ENCODE results near the gene SLC22A17.

SLC22A17 gene

GRCh38 chr14:23382276-23382675 is 29.6 kb upstream of the SLC22A17 start:
- FAIRE-seq (no peak), DNase-seq (ENCODE audit: low spot score) (no peak)

GRCh38 chr14:23381871-23382270 is 29.2 kb upstream of the SLC22A17 start:
- FAIRE-seq (no peak), DNase-seq (ENCODE audit: low spot score) (no peak)

GRCh38 chr14:23380976-23381375 is 28.3 kb upstream of the SLC22A17 start:
- no peak for FAIRE-seq
- DNase-seq (ENCODE audit: low spot score) = no peak

- no peak for FAIRE-seq
Measured at GRCh38 chr14:23380197-23380914, 27.7 kb upstream of the SLC22A17 start.

GRCh38 chr14:23379366-23380196 is 26.9 kb upstream of the SLC22A17 start:
- FAIRE-seq (no peak), DNase-seq (ENCODE audit: low spot score) (no peak)

More at GRCh38 chr14:23380197-23380914, 27.7 kb upstream of the SLC22A17 start:
- DNase-seq (ENCODE audit: low spot score) = no peak

- DNase-seq (ENCODE audit: low spot score) (no peak), FAIRE-seq (no peak)
Measured at GRCh38 chr14:23378612-23379220, 26.0 kb upstream of the SLC22A17 start.

- no peak for DNase-seq (ENCODE audit: low spot score)
Measured at GRCh38 chr14:23377573-23378563, 25.2 kb upstream of the SLC22A17 start.

GRCh38 chr14:23377198-23377550 is 24.5 kb upstream of the SLC22A17 start:
- FAIRE-seq (no peak), DNase-seq (ENCODE audit: low spot score) (no peak)

More at GRCh38 chr14:23377573-23378563, 25.2 kb upstream of the SLC22A17 start:
- FAIRE-seq = no peak

GRCh38 chr14:23376482-23377197 is 24.0 kb upstream of the SLC22A17 start, which contains the start of gene CMTM5:
Gene CMTM5, plus strand, starts transcription at chr14:23377046. Its CDS starts 206 bp downstream, at chr14:23377252.
- DNase-seq (ENCODE audit: low spot score) (no peak), FAIRE-seq (no peak)

GRCh38 chr14:23375527-23376251 is 23.0 kb upstream of the SLC22A17 start:
- FAIRE-seq = no peak
- no peak for DNase-seq (ENCODE audit: low spot score)

- DNase-seq (ENCODE audit: low spot score) = no peak
- FAIRE-seq = no peak
Measured at GRCh38 chr14:23373041-23373440, 20.4 kb upstream of the SLC22A17 start.

- FAIRE-seq (no peak), DNase-seq (ENCODE audit: low spot score) (no peak)
Measured at GRCh38 chr14:23372509-23372908, 19.8 kb upstream of the SLC22A17 start, which contains the start of gene IL25. Gene IL25, plus strand, starts transcription at chr14:23372809.

- no peak for FAIRE-seq
Measured at GRCh38 chr14:23371865-23372264, 19.2 kb upstream of the SLC22A17 start.

GRCh38 chr14:23370221-23370620 is 17.5 kb upstream of the SLC22A17 start:
- no peak for DNase-seq (ENCODE audit: low spot score)
- FAIRE-seq = no peak

More at GRCh38 chr14:23371865-23372264, 19.2 kb upstream of the SLC22A17 start:
- DNase-seq (ENCODE audit: low spot score) = no peak

GRCh38 chr14:23366426-23366921 is 13.8 kb upstream of the SLC22A17 start:
- FAIRE-seq (no peak), DNase-seq (ENCODE audit: low spot score) (no peak)

- FAIRE-seq (no peak), DNase-seq (ENCODE audit: low spot score) (no peak)
Measured at GRCh38 chr14:23365732-23366425, 13.2 kb upstream of the SLC22A17 start.

- DNase-seq (ENCODE audit: low spot score) = no peak
- FAIRE-seq = no peak
Measured at GRCh38 chr14:23365036-23365731, 12.5 kb upstream of the SLC22A17 start, which contains the start of gene EFS. Gene EFS, minus strand, starts transcription at chr14:23365172. Its CDS starts 147 bp downstream, at chr14:23365025.

Measured in RCC 7860 (cell line).